Activated CD4-positive, alpha-beta T cell treated with anti-CD3 and anti-CD28 coated beads for 4 hours (primary cell): ENCODE measurements around the gene WSCD2.

ENCODE experiments used
- DNase-seq, 2 donors: peaks; one replicate each; pipeline ENCODE4 v3.0.0-alpha.2; 2020

WSCD2 gene

GRCh38 chr12:108131035-108131434, 1.9 kb downstream of the WSCD2 start:
- no peak for DNase-seq

- DNase-seq, result no peak
Measured at GRCh38 chr12:108131657-108132126, 2.6 kb downstream of the WSCD2 start.

- no peak for DNase-seq
Measured at GRCh38 chr12:108133482-108133881, 4.4 kb downstream of the WSCD2 start.

- DNase-seq, result no peak
Measured at GRCh38 chr12:108134744-108135143, 5.7 kb downstream of the WSCD2 start.

- DNase-seq, result no peak
Measured at GRCh38 chr12:108135627-108136026, 6.5 kb downstream of the WSCD2 start.

- DNase-seq, result no peak
Measured at GRCh38 chr12:108136697-108137096, 7.6 kb downstream of the WSCD2 start.

GRCh38 chr12:108139454-108139853, 10.4 kb downstream of the WSCD2 start:
- DNase-seq, result no peak

- DNase-seq, result no peak
Measured at GRCh38 chr12:108140501-108140900, 11.4 kb downstream of the WSCD2 start.

- DNase-seq, result no peak
Measured at GRCh38 chr12:108141600-108142130, 12.6 kb downstream of the WSCD2 start.

- no peak for DNase-seq
Measured at GRCh38 chr12:108143144-108143543, 14.1 kb downstream of the WSCD2 start.

GRCh38 chr12:108144080-108144479, 15.0 kb downstream of the WSCD2 start:
- no peak for DNase-seq

GRCh38 chr12:108145011-108145410, 15.9 kb downstream of the WSCD2 start:
- no peak for DNase-seq

- DNase-seq, result no peak
Measured at GRCh38 chr12:108146035-108146893, 17.2 kb downstream of the WSCD2 start.

- no peak for DNase-seq
Measured at GRCh38 chr12:108147279-108147678, 18.2 kb downstream of the WSCD2 start.

GRCh38 chr12:108148521-108149074, 19.5 kb downstream of the WSCD2 start:
- DNase-seq, result no peak

GRCh38 chr12:108150436-108150835, 21.3 kb downstream of the WSCD2 start:
- DNase-seq, result no peak

GRCh38 chr12:108151533-108152169, 22.6 kb downstream of the WSCD2 start:
- DNase-seq, result no peak

- DNase-seq, result no peak
Measured at GRCh38 chr12:108152170-108152538, 23.1 kb downstream of the WSCD2 start.

- DNase-seq, result no peak
Measured at GRCh38 chr12:108156717-108157116, 27.6 kb downstream of the WSCD2 start.

GRCh38 chr12:108157870-108158459, 28.9 kb downstream of the WSCD2 start:
- no peak for DNase-seq

- DNase-seq, result no peak
Measured at GRCh38 chr12:108162207-108162606, 33.1 kb downstream of the WSCD2 start.

GRCh38 chr12:108166505-108166904, 37.4 kb downstream of the WSCD2 start:
- DNase-seq, result no peak

GRCh38 chr12:108167974-108168373, 38.9 kb downstream of the WSCD2 start:
- no peak for DNase-seq
